ENCODE data around the gene SAMD13. TPM values are rescaled to one million over a fixed set of nuclear protein-coding genes. Genes with fewer than 3 reads are reported as not detected.

Gene SAMD13
- total RNA-seq, 1 experiment from 2014 or later, result 1.9 TPM

GRCh38 chr1:84344286-84344685 lies 42.8 kb downstream of the SAMD13 start:
- peak; percentile 51 for DNase-seq (ENCODE audit: low read depth)

DNA sequence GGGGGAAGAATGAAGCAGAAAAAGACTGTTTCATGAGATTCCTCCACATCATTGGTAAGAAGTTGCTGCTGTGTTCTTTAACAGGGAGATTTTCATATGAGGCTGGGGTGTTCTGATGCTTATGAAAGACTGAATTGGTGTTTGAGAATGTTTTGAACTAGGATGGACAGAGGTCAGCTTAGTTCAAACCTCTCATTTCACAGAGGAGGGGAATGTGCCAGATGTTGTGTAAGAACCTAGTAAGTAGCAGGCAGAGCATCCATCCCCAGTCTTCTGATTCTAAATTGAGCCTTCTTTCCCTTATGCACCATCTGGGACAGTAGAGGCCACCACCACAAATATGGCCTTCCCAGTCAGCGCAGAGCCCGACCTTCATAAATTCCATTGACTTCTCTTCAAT lies 43.7 kb downstream of the SAMD13 start:
- no peak for DNase-seq (ENCODE audit: low read depth)

- no peak for DNase-seq (ENCODE audit: low read depth)
Observed at GRCh38 chr1:84347271-84347931, 45.9 kb downstream of the SAMD13 start.

GRCh38 chr1:84347932-84348555 lies 46.5 kb downstream of the SAMD13 start:
- peak; percentile 77 for DNase-seq (ENCODE audit: low read depth)

GRCh38 chr1:84348759-84349158 lies 47.3 kb downstream of the SAMD13 start:
- no peak for DNase-seq (ENCODE audit: low read depth)

GRCh38 chr1:84350104-84350503 lies 48.6 kb downstream of the SAMD13 start:
- DNase-seq (ENCODE audit: low read depth), result no peak

- DNase-seq (ENCODE audit: low read depth), result no peak
Observed at GRCh38 chr1:84350550-84350949, 49.0 kb downstream of the SAMD13 start.

DNA sequence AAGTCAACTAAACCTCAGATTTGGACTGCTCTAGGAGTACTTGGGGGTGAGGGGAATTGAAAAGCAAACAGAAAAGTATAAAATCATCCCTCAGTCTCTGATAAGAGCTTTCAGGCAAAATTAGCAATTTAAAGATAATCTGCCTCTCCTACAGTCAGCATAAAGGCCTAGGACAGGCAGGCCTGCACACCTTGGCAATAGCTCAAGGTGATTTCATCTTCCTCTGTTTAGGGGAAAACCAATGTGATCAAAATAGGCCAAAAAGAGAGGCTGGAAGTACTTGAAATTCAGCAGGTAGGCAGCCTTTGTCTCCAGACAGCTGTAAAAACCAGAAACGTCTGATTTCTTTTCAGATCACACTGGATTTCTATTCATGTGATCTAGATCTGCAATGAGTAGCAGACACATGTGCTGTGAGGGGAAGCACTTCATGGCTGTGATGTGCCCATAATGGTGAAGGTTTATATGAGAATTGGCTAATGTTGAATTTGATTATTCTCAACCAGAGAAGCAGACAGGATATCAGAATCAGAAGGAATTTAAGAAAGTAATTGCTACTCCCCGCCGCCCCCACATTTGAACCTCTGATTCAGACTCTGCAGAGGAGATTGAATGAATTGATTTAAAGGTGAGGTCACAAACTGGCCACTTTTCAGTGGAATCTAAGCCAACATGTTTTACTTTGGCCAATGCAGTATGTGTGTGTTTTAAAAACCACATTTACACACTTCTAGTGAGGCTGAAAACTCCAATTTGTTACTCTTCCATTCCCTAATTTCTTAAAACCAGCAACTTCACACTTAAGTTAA lies 51.0 kb downstream of the SAMD13 start:
- DNase-seq (ENCODE audit: low read depth), result no peak

DNA sequence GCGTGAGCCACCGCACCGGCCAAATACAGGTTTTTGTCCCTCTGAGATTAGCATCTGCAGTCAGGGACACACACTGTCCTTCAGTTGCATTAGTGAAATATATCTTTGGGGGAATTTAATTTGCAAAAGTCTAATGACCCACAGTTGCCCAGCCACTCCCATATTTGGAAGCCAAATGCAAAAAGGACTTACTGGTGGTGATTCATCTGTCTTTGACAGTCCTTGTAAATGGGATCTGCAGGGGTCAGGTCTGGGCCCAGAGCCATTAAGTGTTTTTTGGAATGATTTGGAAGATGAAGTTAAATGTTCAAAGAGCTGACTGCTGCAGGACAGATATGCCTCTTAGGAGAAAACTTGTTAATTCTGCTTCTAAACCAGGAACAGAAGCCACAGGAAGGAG lies 52.2 kb downstream of the SAMD13 start:
- DNase-seq (ENCODE audit: low read depth), result peak; percentile 14

- no peak for DNase-seq (ENCODE audit: low read depth)
Observed at GRCh38 chr1:84355556-84355955, 54.0 kb downstream of the SAMD13 start.

DNA sequence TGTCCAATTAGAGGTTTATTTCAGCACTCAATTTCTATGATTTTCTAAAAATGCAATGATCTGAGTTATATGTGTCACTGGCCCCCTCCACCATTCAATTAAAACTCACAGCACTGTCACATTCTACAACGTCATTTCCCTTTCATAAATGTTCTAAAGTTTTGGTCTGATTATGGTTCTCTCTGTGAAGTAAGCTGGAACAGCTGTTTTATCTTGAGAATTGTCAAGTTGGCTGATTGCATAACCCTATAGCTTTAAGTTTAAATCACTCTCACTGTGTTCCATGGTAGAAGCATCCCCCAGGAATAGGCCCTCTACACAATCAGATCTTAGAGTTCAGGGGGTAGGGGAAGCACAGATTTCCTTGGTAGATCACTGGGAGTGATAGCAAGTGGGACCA lies 55.4 kb downstream of the SAMD13 start:
- no peak for DNase-seq (ENCODE audit: low read depth)

DNA sequence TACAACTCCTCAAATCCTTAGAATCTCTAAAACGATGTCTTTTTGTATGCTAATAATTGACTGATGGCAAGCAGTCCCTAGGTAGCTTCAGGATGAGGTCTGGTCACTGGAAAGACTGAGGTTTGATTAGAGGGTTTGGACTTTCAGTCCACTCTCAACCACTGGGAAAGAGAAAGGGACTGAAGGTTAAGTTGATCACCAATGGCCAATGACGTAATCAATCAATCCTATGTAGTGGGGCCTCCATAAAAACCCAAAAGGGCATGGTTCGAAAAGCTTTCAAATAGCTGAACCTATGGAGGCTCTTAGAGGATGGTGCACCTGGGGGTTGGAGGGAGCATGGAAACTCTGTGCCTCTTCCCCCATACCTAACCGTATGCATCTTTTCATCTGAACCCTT lies 57.2 kb downstream of the SAMD13 start:
- DNase-seq (ENCODE audit: low read depth), result no peak

GRCh38 chr1:84360316-84360715 lies 58.8 kb downstream of the SAMD13 start:
- no peak for DNase-seq (ENCODE audit: low read depth)

GRCh38 chr1:84361796-84362195 lies 60.3 kb downstream of the SAMD13 start:
- DNase-seq (ENCODE audit: low read depth), result peak; percentile 37

DNA sequence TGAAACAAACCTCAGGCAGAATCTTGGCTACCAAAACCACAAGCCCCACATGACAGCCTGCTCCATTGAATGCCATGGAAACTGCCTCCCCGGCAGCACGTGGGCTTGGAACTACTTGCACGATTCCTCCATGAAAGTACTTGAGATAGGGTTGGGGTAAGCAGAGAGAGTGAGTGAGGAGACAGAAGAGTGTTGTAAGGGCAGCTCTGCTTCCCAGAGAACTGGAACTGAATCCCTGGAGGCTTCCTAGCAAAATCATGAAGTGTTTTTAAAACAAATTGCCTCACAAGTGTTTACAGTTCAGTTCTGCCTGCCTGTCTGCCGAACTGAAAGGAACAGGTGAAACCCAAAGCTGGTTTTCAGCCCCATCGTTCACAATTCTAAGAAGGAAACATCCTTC lies 61.5 kb downstream of the SAMD13 start:
- no peak for DNase-seq (ENCODE audit: low read depth)

- no peak for DNase-seq (ENCODE audit: low read depth)
Observed at GRCh38 chr1:84363622-84364021, 62.1 kb downstream of the SAMD13 start.

DNA sequence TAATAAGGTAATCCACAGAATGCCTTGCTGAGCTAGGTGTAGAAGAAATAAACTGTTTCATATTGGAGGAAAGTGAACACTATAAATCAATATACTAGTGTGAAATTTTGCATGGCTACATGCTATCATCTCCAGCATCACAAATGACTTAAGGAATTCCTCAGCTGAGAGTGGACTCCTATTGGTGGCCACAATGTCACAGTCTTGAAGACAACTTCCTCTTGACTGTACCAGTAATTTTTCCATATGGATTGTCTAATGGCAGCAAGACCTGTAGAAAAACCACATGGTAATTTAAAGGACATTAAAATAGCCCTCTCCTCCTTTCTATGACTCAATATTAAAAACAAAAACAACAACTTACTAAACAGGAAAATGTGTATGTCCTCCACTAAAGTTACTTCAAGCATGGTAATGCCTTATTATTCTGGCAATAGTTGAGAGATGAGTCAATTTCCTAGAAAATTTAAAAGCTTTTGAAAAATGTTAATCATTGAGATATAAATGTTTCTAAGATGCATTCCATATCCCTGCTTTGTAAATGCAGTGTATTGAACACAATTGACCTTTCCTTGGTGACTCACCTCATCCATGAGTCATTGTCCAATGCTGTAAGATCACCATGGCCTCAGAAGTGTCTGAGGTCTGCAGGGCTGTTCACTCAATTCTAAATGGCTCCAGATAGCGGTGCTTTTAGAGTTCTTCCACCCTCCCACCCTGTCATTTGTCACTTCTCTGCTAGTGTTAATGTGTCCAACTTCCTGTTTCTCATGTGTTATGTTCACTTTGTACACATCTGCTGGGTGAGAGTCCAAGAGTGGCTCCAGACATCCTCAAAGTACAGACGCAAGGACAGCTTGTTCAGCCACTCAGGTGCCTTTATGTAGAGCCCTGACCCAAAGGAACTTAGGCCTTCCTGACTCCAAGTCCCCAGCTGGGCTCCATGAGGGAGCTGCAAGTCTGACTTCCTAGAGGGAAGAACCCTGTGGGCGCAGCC lies 64.0 kb downstream of the SAMD13 start:
- DNase-seq (ENCODE audit: low read depth), result peak; percentile 95

- DNase-seq (ENCODE audit: low read depth), result no peak
Observed at GRCh38 chr1:84366786-84367185, 65.3 kb downstream of the SAMD13 start.

GRCh38 chr1:84367219-84367618 lies 65.7 kb downstream of the SAMD13 start:
- no peak for DNase-seq (ENCODE audit: low read depth)

DNA sequence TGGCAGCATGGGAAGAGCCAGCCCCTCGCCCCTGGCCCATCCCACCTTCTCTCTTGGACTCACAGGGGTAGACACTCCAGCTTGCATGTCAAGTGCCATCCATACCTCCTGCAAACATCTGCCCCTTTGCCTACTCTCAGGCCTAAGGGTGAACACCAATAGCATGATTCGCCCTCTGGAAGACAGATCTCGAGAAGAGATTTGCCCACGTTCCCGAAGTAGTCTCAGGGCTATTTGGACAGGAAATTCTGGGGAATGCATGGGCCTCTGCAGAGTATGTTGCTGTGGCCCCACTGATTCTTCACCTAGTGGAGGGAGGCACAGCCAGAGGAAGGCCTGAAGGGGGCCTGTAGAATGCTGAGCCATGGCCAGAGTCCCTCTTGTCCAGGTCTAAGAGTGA lies 66.9 kb downstream of the SAMD13 start:
- DNase-seq (ENCODE audit: low read depth), result no peak

DNA sequence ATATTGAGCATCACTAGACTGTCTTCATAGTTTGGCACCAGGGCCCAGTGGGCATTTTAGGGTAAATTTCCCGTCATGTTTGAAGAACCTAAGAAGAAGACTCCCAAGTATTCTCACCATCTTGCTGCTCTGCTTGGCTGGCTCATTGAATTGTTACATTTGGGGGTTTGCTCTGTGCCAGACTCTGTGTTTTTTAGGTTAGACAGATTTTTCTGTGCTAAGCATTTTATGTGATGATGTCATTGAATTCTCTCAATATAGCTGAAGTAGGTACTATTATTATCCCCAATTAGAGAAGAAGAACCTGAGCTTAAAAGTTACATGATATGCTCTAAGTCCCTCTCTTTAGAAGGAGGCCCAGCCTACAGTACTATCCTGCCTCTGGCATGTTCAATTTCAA lies 68.8 kb downstream of the SAMD13 start:
- DNase-seq (ENCODE audit: low read depth), result no peak

Measured in Daoy (cell line).